GM13976 (cell line): ENCODE results near the gene GHR.

Source experiments
- DNase-seq: peaks from one replicate; pipeline ENCODE4 v3.0.0; 2012; ENCODE audit warnings: low spot score
- in situ Hi-C: fragments of 300-500 bp; cut with MboI; formaldehyde crosslinking; loops from one replicate; pipeline ENCODE4 v1.12.0; 2022; ENCODE audit warnings: low sequenced_read_pairs, mixed read lengths, inconsistent platforms; ENCODE audit not compliant: unreplicated experiment
- TF ChIP-seq, protein P1 (sequence below): IDR thresholded peaks from 2 replicates; pipeline ENCODE4 v1.5.1; 2012; ENCODE audit warnings: borderline replicate concordance, mild to moderate bottlenecking; ENCODE audit not compliant: insufficient read depth; ENCODE audit errors: extremely low read depth, missing control alignments, control extremely low read depth

Gene GHR

GRCh38 chr5:42621662-42622061, 198.4 kb downstream of the GHR start:
- TF ChIP-seq, protein P1, sequence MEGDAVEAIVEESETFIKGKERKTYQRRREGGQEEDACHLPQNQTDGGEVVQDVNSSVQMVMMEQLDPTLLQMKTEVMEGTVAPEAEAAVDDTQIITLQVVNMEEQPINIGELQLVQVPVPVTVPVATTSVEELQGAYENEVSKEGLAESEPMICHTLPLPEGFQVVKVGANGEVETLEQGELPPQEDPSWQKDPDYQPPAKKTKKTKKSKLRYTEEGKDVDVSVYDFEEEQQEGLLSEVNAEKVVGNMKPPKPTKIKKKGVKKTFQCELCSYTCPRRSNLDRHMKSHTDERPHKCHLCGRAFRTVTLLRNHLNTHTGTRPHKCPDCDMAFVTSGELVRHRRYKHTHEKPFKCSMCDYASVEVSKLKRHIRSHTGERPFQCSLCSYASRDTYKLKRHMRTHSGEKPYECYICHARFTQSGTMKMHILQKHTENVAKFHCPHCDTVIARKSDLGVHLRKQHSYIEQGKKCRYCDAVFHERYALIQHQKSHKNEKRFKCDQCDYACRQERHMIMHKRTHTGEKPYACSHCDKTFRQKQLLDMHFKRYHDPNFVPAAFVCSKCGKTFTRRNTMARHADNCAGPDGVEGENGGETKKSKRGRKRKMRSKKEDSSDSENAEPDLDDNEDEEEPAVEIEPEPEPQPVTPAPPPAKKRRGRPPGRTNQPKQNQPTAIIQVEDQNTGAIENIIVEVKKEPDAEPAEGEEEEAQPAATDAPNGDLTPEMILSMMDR = no peak
- in situ Hi-C loops = no loop called here
- DNase-seq = no peak

GRCh38 chr5:42624912-42625311, 201.7 kb downstream of the GHR start:
- in situ Hi-C loops = no loop called here
- DNase-seq = no peak
- TF ChIP-seq, protein P1 = no peak

DNA sequence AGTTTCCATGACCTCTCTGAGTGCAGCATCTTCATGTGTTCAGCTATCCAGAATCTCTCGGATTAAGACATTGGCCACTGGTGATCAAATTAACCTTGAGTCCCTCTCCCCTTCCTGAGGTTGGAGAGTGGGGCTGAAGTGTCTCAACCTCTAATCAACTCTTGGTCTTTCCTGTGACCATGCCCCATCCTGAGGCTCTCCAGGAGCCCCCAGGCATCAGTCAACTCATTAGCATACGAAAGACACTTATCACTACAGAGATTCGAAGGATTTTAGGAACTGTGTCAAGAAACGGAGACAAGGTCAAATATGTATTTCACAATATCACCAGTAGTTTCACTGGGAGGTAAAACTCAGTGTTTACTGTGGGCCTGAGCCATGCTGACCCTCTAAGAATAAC, 203.2 kb downstream of the GHR start:
- no peak for DNase-seq
- TF ChIP-seq, protein P1 = no peak
- in situ Hi-C loops = no loop called here

- DNase-seq = no peak
- TF ChIP-seq, protein P1 = no peak
- in situ Hi-C loops = no loop called here
Observed at GRCh38 chr5:42628821-42629220, 205.6 kb downstream of the GHR start.

GRCh38 chr5:42629284-42629683, 206.0 kb downstream of the GHR start:
- no peak for DNase-seq
- TF ChIP-seq, protein P1 = no peak
- in situ Hi-C loops = no loop called here

- in situ Hi-C loops = no loop called here
- TF ChIP-seq, protein P1 = no peak
- no peak for DNase-seq
Observed at GRCh38 chr5:42631241-42631640, 208.0 kb downstream of the GHR start.
